Neural cell (in vitro differentiated cells): ENCODE data around the gene DLL1.

Experiments used
- EP300 ChIP-seq: fragments of 450-650 bp; conservative IDR thresholded peaks from 2 replicates; pipeline ENCODE4 v1.6.1; 2014; ENCODE audit warnings: antibody characterized with exemption, mild to moderate bottlenecking, moderate library complexity; ENCODE audit not compliant: poor library complexity, severe bottlenecking
- EZH2 ChIP-seq: fragments of 200-600, 300-800 bp; shearing (Covaris generic), sonication (generic); IDR thresholded peaks from 2 replicates; pipeline ENCODE4 v1.6.1; 2014; ENCODE audit warnings: antibody characterized with exemption, low read length, borderline replicate concordance, mild to moderate bottlenecking; ENCODE audit not compliant: insufficient read depth, poor library complexity, severe bottlenecking
- MXI1 ChIP-seq: fragments of 450-650 bp; conservative IDR thresholded peaks from 2 replicates; pipeline ENCODE4 v1.6.1; 2014; ENCODE audit warnings: antibody characterized with exemption, mild to moderate bottlenecking; ENCODE audit not compliant: poor library complexity, severe bottlenecking
- POLR2AphosphoS5 ChIP-seq: IDR thresholded peaks from 2 replicates; pipeline ENCODE4 v1.6.1; 2012
- RAD21 ChIP-seq: fragments of 450-650 bp; conservative IDR thresholded peaks from 2 replicates; pipeline ENCODE4 v1.6.1; 2014; ENCODE audit warnings: antibody characterized with exemption, mild to moderate bottlenecking, moderate library complexity
- SMC3 ChIP-seq: fragments of 450-650 bp; conservative IDR thresholded peaks from 2 replicates; pipeline ENCODE4 v1.6.1; 2014; ENCODE audit warnings: antibody characterized with exemption, mild to moderate bottlenecking, moderate library complexity; ENCODE audit not compliant: poor library complexity
- TAF1 ChIP-seq: IDR thresholded peaks from 2 replicates; pipeline ENCODE4 v1.6.1; 2012; ENCODE audit warnings: low read depth
- TF ChIP-seq, protein P1 (sequence below): fragments of 450-650 bp; IDR thresholded peaks from 2 replicates; pipeline ENCODE4 v1.5.1; 2014; ENCODE audit warnings: antibody characterized with exemption, mild to moderate bottlenecking, moderate library complexity; ENCODE audit not compliant: poor library complexity, severe bottlenecking
- TF ChIP-seq, protein P2 (sequence below): IDR thresholded peaks from 2 replicates; pipeline ENCODE4 v1.6.1; 2012; ENCODE audit warnings: borderline replicate concordance

GRCh38 chr6:170267688-170268087 is 23.2 kb downstream of the DLL1 start:
- TF ChIP-seq, protein P1, sequence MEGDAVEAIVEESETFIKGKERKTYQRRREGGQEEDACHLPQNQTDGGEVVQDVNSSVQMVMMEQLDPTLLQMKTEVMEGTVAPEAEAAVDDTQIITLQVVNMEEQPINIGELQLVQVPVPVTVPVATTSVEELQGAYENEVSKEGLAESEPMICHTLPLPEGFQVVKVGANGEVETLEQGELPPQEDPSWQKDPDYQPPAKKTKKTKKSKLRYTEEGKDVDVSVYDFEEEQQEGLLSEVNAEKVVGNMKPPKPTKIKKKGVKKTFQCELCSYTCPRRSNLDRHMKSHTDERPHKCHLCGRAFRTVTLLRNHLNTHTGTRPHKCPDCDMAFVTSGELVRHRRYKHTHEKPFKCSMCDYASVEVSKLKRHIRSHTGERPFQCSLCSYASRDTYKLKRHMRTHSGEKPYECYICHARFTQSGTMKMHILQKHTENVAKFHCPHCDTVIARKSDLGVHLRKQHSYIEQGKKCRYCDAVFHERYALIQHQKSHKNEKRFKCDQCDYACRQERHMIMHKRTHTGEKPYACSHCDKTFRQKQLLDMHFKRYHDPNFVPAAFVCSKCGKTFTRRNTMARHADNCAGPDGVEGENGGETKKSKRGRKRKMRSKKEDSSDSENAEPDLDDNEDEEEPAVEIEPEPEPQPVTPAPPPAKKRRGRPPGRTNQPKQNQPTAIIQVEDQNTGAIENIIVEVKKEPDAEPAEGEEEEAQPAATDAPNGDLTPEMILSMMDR, result no peak
- no peak for TF ChIP-seq EZH2
- no peak for TF ChIP-seq RAD21
- TF ChIP-seq EP300, result no peak
- no peak for TF ChIP-seq TAF1
- TF ChIP-seq, protein P2, sequence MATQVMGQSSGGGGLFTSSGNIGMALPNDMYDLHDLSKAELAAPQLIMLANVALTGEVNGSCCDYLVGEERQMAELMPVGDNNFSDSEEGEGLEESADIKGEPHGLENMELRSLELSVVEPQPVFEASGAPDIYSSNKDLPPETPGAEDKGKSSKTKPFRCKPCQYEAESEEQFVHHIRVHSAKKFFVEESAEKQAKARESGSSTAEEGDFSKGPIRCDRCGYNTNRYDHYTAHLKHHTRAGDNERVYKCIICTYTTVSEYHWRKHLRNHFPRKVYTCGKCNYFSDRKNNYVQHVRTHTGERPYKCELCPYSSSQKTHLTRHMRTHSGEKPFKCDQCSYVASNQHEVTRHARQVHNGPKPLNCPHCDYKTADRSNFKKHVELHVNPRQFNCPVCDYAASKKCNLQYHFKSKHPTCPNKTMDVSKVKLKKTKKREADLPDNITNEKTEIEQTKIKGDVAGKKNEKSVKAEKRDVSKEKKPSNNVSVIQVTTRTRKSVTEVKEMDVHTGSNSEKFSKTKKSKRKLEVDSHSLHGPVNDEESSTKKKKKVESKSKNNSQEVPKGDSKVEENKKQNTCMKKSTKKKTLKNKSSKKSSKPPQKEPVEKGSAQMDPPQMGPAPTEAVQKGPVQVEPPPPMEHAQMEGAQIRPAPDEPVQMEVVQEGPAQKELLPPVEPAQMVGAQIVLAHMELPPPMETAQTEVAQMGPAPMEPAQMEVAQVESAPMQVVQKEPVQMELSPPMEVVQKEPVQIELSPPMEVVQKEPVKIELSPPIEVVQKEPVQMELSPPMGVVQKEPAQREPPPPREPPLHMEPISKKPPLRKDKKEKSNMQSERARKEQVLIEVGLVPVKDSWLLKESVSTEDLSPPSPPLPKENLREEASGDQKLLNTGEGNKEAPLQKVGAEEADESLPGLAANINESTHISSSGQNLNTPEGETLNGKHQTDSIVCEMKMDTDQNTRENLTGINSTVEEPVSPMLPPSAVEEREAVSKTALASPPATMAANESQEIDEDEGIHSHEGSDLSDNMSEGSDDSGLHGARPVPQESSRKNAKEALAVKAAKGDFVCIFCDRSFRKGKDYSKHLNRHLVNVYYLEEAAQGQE, result no peak
- TF ChIP-seq MXI1, result no peak
- no peak for TF ChIP-seq POLR2AphosphoS5
- no peak for TF ChIP-seq SMC3
